Trophoblast cell (in vitro differentiated cells and primary cell): ENCODE measurements around the gene MDGA2.

Experiments used
- DNase-seq, 2 donors: peaks; one replicate each; pipeline ENCODE4 v3.0.0-alpha.2; 2016
- H2AFZ ChIP-seq: 2 replicates; pipeline ENCODE4 v1.6.1; 2013; ENCODE audit warnings: low read length, moderate library complexity, mild to moderate bottlenecking; ENCODE audit not compliant: insufficient read depth, poor library complexity
- H2AK5ac ChIP-seq: 2 replicates; pipeline ENCODE4 v1.6.1; 2013; ENCODE audit warnings: mild to moderate bottlenecking, low read length
- H2BK120ac ChIP-seq: 2 replicates; pipeline ENCODE4 v1.6.1; 2013; ENCODE audit warnings: low read length, mild to moderate bottlenecking, moderate library complexity; ENCODE audit not compliant: insufficient read depth, poor library complexity
- H2BK12ac ChIP-seq: 2 replicates; pipeline ENCODE4 v1.6.1; 2013; ENCODE audit warnings: mild to moderate bottlenecking, low read length, moderate library complexity
- H2BK5ac ChIP-seq: 2 replicates; pipeline ENCODE4 v1.6.1; 2013; ENCODE audit warnings: low read length, low read depth, moderate library complexity, mild to moderate bottlenecking; ENCODE audit not compliant: poor library complexity
- H3K14ac ChIP-seq: 2 replicates; pipeline ENCODE4 v1.6.1; 2013; ENCODE audit warnings: mild to moderate bottlenecking, low read length
- H3K18ac ChIP-seq: 2 replicates; pipeline ENCODE4 v1.6.1; 2013; ENCODE audit warnings: mild to moderate bottlenecking, low read length
- H3K23ac ChIP-seq: 2 replicates; pipeline ENCODE4 v1.6.1; 2013; ENCODE audit warnings: low read length
- H3K27ac ChIP-seq: 2 replicates; pipeline ENCODE4 v1.5.1; 2013; ENCODE audit warnings: low read depth, mild to moderate bottlenecking, inconsistent platforms, low read length, moderate library complexity
- H3K27me3 ChIP-seq: 2 replicates; pipeline ENCODE4 v1.6.1; 2013; ENCODE audit warnings: inconsistent platforms, mild to moderate bottlenecking, low read length, moderate library complexity; ENCODE audit not compliant: insufficient read depth
- H3K36me3 ChIP-seq, 2 experiments: 1 replicate in 1 of 2; 2 replicates in 1 of 2; pipeline ENCODE4 v1.6.1; 2013; ENCODE audit warnings: low read length in 2 of 2, mild to moderate bottlenecking in 2 of 2, moderate library complexity in 1 of 2; ENCODE audit not compliant: insufficient read depth in 2 of 2, control insufficient read depth in 1 of 2
- H3K4ac ChIP-seq: 2 replicates; pipeline ENCODE4 v1.6.1; 2013; ENCODE audit warnings: low read depth, mild to moderate bottlenecking, low read length, moderate library complexity
- H3K4me1 ChIP-seq, 2 experiments: 1 replicate in 1 of 2; 2 replicates in 1 of 2; pipeline ENCODE4 v1.6.1; 2013; ENCODE audit warnings: low read length in 2 of 2, mild to moderate bottlenecking in 2 of 2, moderate library complexity in 1 of 2; ENCODE audit not compliant: insufficient read depth in 2 of 2, control insufficient read depth in 1 of 2
- H3K4me2 ChIP-seq: 2 replicates; pipeline ENCODE4 v1.6.1; 2013; ENCODE audit warnings: inconsistent platforms, mild to moderate bottlenecking, low read length, moderate library complexity
- H3K4me3 ChIP-seq: 2 replicates; pipeline ENCODE4 v1.5.1; 2013; ENCODE audit warnings: mild to moderate bottlenecking, low read depth, low read length, inconsistent platforms
- H3K79me1 ChIP-seq: one replicate; pipeline ENCODE4 v1.6.1; 2013; ENCODE audit warnings: low read length
- H3K79me2 ChIP-seq: 2 replicates; pipeline ENCODE4 v1.6.1; 2013; ENCODE audit warnings: low read length, mild to moderate bottlenecking; ENCODE audit not compliant: control insufficient read depth, insufficient read depth, poor library complexity
- H3K9ac ChIP-seq: 2 replicates; pipeline ENCODE4 v1.6.1; 2013; ENCODE audit warnings: mild to moderate bottlenecking, low read length
- H3K9me3 ChIP-seq: 2 replicates; pipeline ENCODE4 v1.6.1; 2013; ENCODE audit warnings: low read depth, mild to moderate bottlenecking, control low read depth, inconsistent platforms, low read length; ENCODE audit not compliant: insufficient read depth
- H4K12ac ChIP-seq: 2 replicates; pipeline ENCODE4 v1.6.1; 2013; ENCODE audit warnings: low read depth, mild to moderate bottlenecking, low read length, moderate library complexity
- H4K8ac ChIP-seq: 2 replicates; pipeline ENCODE4 v1.6.1; 2013; ENCODE audit warnings: low read depth, mild to moderate bottlenecking, low read length, moderate library complexity
- H4K91ac ChIP-seq: one replicate; pipeline ENCODE4 v1.6.1; 2013; ENCODE audit warnings: low read depth, mild to moderate bottlenecking, low read length, moderate library complexity
- WGBS: extraction: QIAGEN DNeasy Blood & Tissue Kit; methylation state at CpG from one replicate; pipeline ENCODE4 v1.1.7; 2013; ENCODE audit warnings: missing lambda C conversion rate; ENCODE audit not compliant: insufficient read length, insufficient coverage; ENCODE audit errors: extremely low coverage; 5-methylcytosine and 5-hydroxymethylcytosine counted together

MDGA2 gene

GRCh38 chr14:47596232-47596631 is 79.2 kb downstream of the MDGA2 start:
- Histone ChIP-seq H3K18ac (no peak overlapping the region), H4K12ac (no peak overlapping the region), H3K14ac (no peak overlapping the region), H4K8ac (no peak overlapping the region), H2AK5ac (no peak overlapping the region), H3K79me2 (no peaks in the 10 kb centered on the region), H3K9ac (no peak overlapping the region), H2BK120ac (no peak overlapping the region), H3K79me1 (no peaks in the 10 kb centered on the region), H3K27me3 (no peaks in the 10 kb centered on the region), H2AFZ (no peak overlapping the region), H4K91ac (no peak overlapping the region), H3K36me3 (no peaks in the 10 kb centered on the region), H3K9me3 (no peaks in the 10 kb centered on the region), H3K4ac (no peak overlapping the region), H2BK12ac (no peak overlapping the region), H3K27ac (no peak overlapping the region), H3K23ac (no peak overlapping the region), H3K4me2 (no peak overlapping the region), H3K4me3 (no peak overlapping the region), H3K4me1 (no peaks in the 10 kb centered on the region), H2BK5ac (no peak overlapping the region)
- DNase-seq: no peak
- no CpG with 5 or more reads among the region's 3 CpGs for WGBS

DNA sequence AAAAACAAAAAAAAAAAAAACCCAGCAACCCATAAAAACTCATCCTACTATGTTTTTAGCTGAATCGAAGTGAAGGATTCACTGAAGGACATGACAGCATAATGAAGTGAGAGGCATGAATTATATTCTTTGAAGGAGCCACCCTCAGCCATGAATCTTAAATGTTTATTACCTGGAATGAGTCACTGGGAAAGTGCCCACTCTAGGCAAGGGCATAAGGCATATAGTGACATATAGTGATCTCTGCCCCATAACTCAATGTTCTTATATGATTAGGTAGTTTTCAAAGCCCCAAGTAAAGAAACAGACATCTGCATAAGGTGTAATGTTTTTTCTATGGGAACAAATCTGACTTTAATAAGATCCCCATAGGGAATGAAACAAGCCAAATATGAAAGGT is 79.9 kb downstream of the MDGA2 start:
- Histone ChIP-seq H3K9me3 (no peaks in the 10 kb centered on the region), H3K4me1 (no peaks in the 10 kb centered on the region), H4K12ac (no peak overlapping the region), H3K79me2 (no peaks in the 10 kb centered on the region), H3K18ac (no peak overlapping the region), H3K4me2 (no peak overlapping the region), H3K27ac (no peak overlapping the region), H3K23ac (no peak overlapping the region), H3K4ac (no peak overlapping the region), H4K8ac (no peak overlapping the region), H3K27me3 (no peaks in the 10 kb centered on the region), H4K91ac (no peak overlapping the region), H3K14ac (no peak overlapping the region), H3K4me3 (no peak overlapping the region), H3K79me1 (no peaks in the 10 kb centered on the region), H3K36me3 (no peaks in the 10 kb centered on the region), H2BK5ac (no peak overlapping the region), H3K9ac (no peak overlapping the region), H2AK5ac (no peak overlapping the region), H2BK120ac (no peak overlapping the region), H2AFZ (no peak overlapping the region), H2BK12ac (no peak overlapping the region)
- DNase-seq: no peak
- WGBS: no CpG with 5 or more reads among the region's 1 CpG

DNA sequence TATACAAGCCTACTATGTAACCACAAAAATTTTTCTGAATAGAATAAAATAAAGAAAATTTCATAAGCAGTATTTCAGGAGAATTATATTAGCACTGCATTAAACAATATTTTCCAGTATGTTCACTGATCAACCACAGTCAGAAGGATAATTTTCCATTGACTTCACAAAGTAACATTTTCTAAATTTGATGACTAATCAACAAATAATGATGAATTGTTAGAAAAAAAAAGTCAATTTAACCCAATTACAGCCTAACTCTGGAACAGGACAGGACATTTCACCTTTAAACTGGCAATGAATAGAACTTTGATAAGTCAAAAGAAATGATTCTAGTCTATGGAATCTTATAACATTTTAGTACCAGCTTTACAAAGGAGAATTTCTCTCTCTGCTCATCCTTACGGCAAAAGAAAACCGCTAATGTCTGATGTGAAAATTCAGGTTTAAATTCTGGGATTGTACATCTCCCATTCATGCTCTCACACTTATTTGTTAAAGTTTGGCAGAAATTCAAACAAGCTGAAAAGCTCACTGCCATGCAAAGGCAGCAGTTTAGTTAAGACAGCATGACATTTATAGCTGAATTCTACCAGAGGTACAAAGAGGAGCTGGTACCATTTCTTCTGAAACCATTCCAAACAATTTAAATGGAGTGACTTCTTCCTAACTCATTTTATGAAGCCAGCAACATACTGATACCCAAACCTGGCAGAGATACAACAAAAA is 84.5 kb downstream of the MDGA2 start:
- H4K8ac ChIP-seq: no peak overlapping the region
- H3K18ac ChIP-seq: no peak overlapping the region
- H3K4me3 ChIP-seq: no peak overlapping the region
- no peaks in the 10 kb centered on the region for H3K79me1 ChIP-seq
- H3K9ac ChIP-seq: no peak overlapping the region
- no peak overlapping the region for H2AK5ac ChIP-seq
- no peak for DNase-seq
- no peak overlapping the region for H2AFZ ChIP-seq
- no CpG with 5 or more reads among the region's 2 CpGs for WGBS
- H3K23ac ChIP-seq: no peak overlapping the region
- no peak overlapping the region for H4K91ac ChIP-seq
- H3K4ac ChIP-seq: no peak overlapping the region
- H4K12ac ChIP-seq: no peak overlapping the region
- no peaks in the 10 kb centered on the region for H3K4me1 ChIP-seq
- H3K79me2 ChIP-seq: no peaks in the 10 kb centered on the region
- H2BK5ac ChIP-seq: no peak overlapping the region
- H3K4me2 ChIP-seq: no peak overlapping the region
- no peaks in the 10 kb centered on the region for H3K27me3 ChIP-seq
- no peak overlapping the region for H3K14ac ChIP-seq
- no peak overlapping the region for H2BK120ac ChIP-seq
- no peak overlapping the region for H2BK12ac ChIP-seq
- H3K36me3 ChIP-seq: no peaks in the 10 kb centered on the region
- H3K27ac ChIP-seq: no peak overlapping the region
- H3K9me3 ChIP-seq: no peaks in the 10 kb centered on the region

GRCh38 chr14:47585447-47585846 is 90.0 kb downstream of the MDGA2 start:
- Histone ChIP-seq H3K23ac (no peak overlapping the region), H2AK5ac (no peak overlapping the region), H4K8ac (no peak overlapping the region), H3K79me1 (no peaks in the 10 kb centered on the region), H2BK120ac (no peak overlapping the region), H4K12ac (no peak overlapping the region), H3K27ac (no peak overlapping the region), H2BK5ac (no peak overlapping the region), H4K91ac (no peak overlapping the region), H2BK12ac (no peak overlapping the region), H3K18ac (no peak overlapping the region), H3K14ac (no peak overlapping the region), H3K9ac (no peak overlapping the region), H3K79me2 (no peaks in the 10 kb centered on the region), H3K27me3 (no peaks in the 10 kb centered on the region), H3K4me2 (no peak overlapping the region), H3K4me1 (no peaks in the 10 kb centered on the region), H3K4ac (no peak overlapping the region), H3K9me3 (no peaks in the 10 kb centered on the region), H3K4me3 (no peak overlapping the region), H2AFZ (no peak overlapping the region), H3K36me3 (no peaks in the 10 kb centered on the region)
- no peak for DNase-seq
- 100% methylated on average over 1 of the region's 7 CpGs for WGBS
